HepG2 (cell line): ENCODE results near the gene STYXL1. TPM values are rescaled to one million over a fixed set of nuclear protein-coding genes. Genes with fewer than 3 reads are reported as not detected.

Source experiments
- AGO1 ChIP-seq: fragments of 200-400 bp; formaldehyde crosslinking; IDR thresholded peaks from 2 replicates; pipeline ENCODE4 v1.6.1; 2017; ENCODE audit warnings: mild to moderate bottlenecking, low read depth, low read length, moderate library complexity; ENCODE audit not compliant: poor library complexity, severe bottlenecking
- ATRX ChIP-seq: sonication (generic); formaldehyde crosslinking; IDR thresholded peaks from 2 replicates; pipeline ENCODE4 v1.4.0; 2020; ENCODE audit warnings: missing genetic modification reagents, borderline replicate concordance
- EP300 ChIP-seq, 3 experiments: sonication (generic) in 1 of 3; formaldehyde crosslinking in 1 of 3; IDR thresholded peaks; 2 replicates each; pipeline versions ENCODE4 v1.5.1 to v1.6.1; 2011 to 2020; ENCODE audit warnings: low read depth in 2 of 3, low read length in 2 of 3, borderline replicate concordance in 1 of 3, improper control_type of control experiment in 1 of 3, mild to moderate bottlenecking in 1 of 3, missing genetic modification reagents in 1 of 3, moderate library complexity in 1 of 3
- HOXD1 ChIP-seq: sonication (generic); formaldehyde crosslinking; IDR thresholded peaks from 2 replicates; pipeline ENCODE4 v1.5.0; 2020; ENCODE audit warnings: missing genetic modification reagents
- JARID2 ChIP-seq: sonication (generic); formaldehyde crosslinking; IDR thresholded peaks from 2 replicates; pipeline ENCODE4 v1.8.1; 2023; ENCODE audit warnings: missing genetic modification reagents, inconsistent platforms; ENCODE audit not compliant: insufficient replicate concordance
- KLF13 ChIP-seq: sonication (generic); formaldehyde crosslinking; IDR thresholded peaks from 2 replicates; pipeline ENCODE4 v1.4.0; 2020; ENCODE audit warnings: mild to moderate bottlenecking, missing genetic modification reagents
- PCBP2 ChIP-seq: fragments of 200-400 bp; formaldehyde crosslinking; optimal IDR thresholded peaks from 2 replicates; pipeline ENCODE3; 2018; ENCODE audit warnings: low read length, low read depth; ENCODE audit not compliant: poor library complexity, severe bottlenecking
- RBFOX2 ChIP-seq: fragments of 200-400 bp; formaldehyde crosslinking; IDR thresholded peaks from 2 replicates; pipeline ENCODE4 v1.6.1; 2017; ENCODE audit warnings: low read depth, mild to moderate bottlenecking, low read length
- REL ChIP-seq: sonication (generic); formaldehyde crosslinking; conservative IDR thresholded peaks from 2 replicates; pipeline ENCODE4 v1.8.0; 2022; ENCODE audit warnings: mild to moderate bottlenecking, missing genetic modification reagents, moderate library complexity
- REPIN1 ChIP-seq: sonication (generic); formaldehyde crosslinking; IDR thresholded peaks from 2 replicates; pipeline ENCODE4 v1.8.0; 2022; ENCODE audit warnings: missing genetic modification reagents, low read depth, mild to moderate bottlenecking, borderline replicate concordance
- SPEN ChIP-seq: sonication (generic); formaldehyde crosslinking; IDR thresholded peaks from 2 replicates; pipeline ENCODE4 v1.5.1; 2020; ENCODE audit warnings: low read depth, mild to moderate bottlenecking, missing genetic modification reagents
- SRSF9 ChIP-seq: fragments of 200-400 bp; formaldehyde crosslinking; IDR thresholded peaks from 2 replicates; pipeline ENCODE4 v1.6.1; 2018; ENCODE audit warnings: borderline replicate concordance, mild to moderate bottlenecking, low read depth, low read length; ENCODE audit not compliant: insufficient read depth, poor library complexity, severe bottlenecking
- TEAD3 ChIP-seq: optimal IDR thresholded peaks from 2 replicates; pipeline ENCODE3; 2016; ENCODE audit warnings: borderline replicate concordance
- TOE1 ChIP-seq: sonication (generic); formaldehyde crosslinking; IDR thresholded peaks from 2 replicates; pipeline ENCODE4 v1.4.0; 2020; ENCODE audit warnings: mild to moderate bottlenecking, missing genetic modification reagents
- XRCC5 ChIP-seq: fragments of 200-400 bp; formaldehyde crosslinking; optimal IDR thresholded peaks from 2 replicates; pipeline ENCODE3; 2017; ENCODE audit warnings: mild to moderate bottlenecking, low read length
- ZBTB46 ChIP-seq: sonication (generic); formaldehyde crosslinking; IDR thresholded peaks from 2 replicates; pipeline ENCODE4 v1.4.0; 2020; ENCODE audit warnings: mild to moderate bottlenecking, missing genetic modification reagents, borderline replicate concordance
- ZNF143 ChIP-seq: sonication (generic); formaldehyde crosslinking; IDR thresholded peaks from 2 replicates; pipeline ENCODE4 v1.4.0; 2020; ENCODE audit warnings: missing genetic modification reagents
- ZNF296 ChIP-seq: sonication (generic); formaldehyde crosslinking; conservative IDR thresholded peaks from 2 replicates; pipeline ENCODE4 v1.5.0; 2020; ENCODE audit warnings: mild to moderate bottlenecking, missing genetic modification reagents
- ZNF317 ChIP-seq: sonication (generic); formaldehyde crosslinking; IDR thresholded peaks from 2 replicates; pipeline ENCODE4 v1.5.0; 2020; ENCODE audit warnings: mild to moderate bottlenecking, missing genetic modification reagents
- ZNF589 ChIP-seq: sonication (generic); formaldehyde crosslinking; conservative IDR thresholded peaks from 2 replicates; pipeline ENCODE4 v1.8.0; 2022; ENCODE audit warnings: mild to moderate bottlenecking, moderate library complexity, missing genetic modification reagents
- ZNF670 ChIP-seq: sonication (generic); formaldehyde crosslinking; IDR thresholded peaks from 2 replicates; pipeline ENCODE4 v1.8.0; 2022; ENCODE audit warnings: mild to moderate bottlenecking, missing genetic modification reagents, borderline replicate concordance
- ZNF737 ChIP-seq: sonication (generic); formaldehyde crosslinking; IDR thresholded peaks from 2 replicates; pipeline ENCODE4 v1.5.0; 2020; ENCODE audit warnings: missing genetic modification reagents, mild to moderate bottlenecking, borderline replicate concordance
- ZNF883 ChIP-seq: sonication (generic); formaldehyde crosslinking; IDR thresholded peaks from 2 replicates; pipeline ENCODE4 v1.5.1; 2020; ENCODE audit warnings: mild to moderate bottlenecking, missing genetic modification reagents; ENCODE audit errors: not compliant biosample characterization
- polyA plus RNA-seq, 8 experiments: library from polyadenylated mRNA; depleted of rRNA in 3 of 8; stranded (reverse) in 7 of 8; unstranded in 1 of 8; fragments of >200 nt; fragmentation: Illumina TruSeq in 4 of 8; extraction: Trizol in 4 of 8; gene quantifications; 2 replicates each; pipeline versions ENCODE4 v1.2.1 to v1.2.3, GENCODE V29; 2011 to 2016; ENCODE audit warnings: low read depth in 4 of 8, missing spikeins in 1 of 8, mixed read lengths in 1 of 8; ENCODE audit not compliant: insufficient read depth in 1 of 8
- total RNA-seq, 5 experiments: library from RNA; depleted of rRNA; stranded (reverse); fragments of >200 nt; fragmentation: Illumina TruSeq; extraction: Trizol; gene quantifications; 2 replicates each; pipeline ENCODE4 v1.2.3, GENCODE V29; 2016; ENCODE audit warnings: low read depth in 1 of 5
- TF ChIP-seq, protein P1 (sequence below): sonication (generic); formaldehyde crosslinking; IDR thresholded peaks from 2 replicates; pipeline ENCODE4 v1.5.0; 2020; ENCODE audit warnings: missing genetic modification reagents
- TF ChIP-seq, protein P2 (sequence below): fragments of 450-650 bp; IDR thresholded peaks from 2 replicates; pipeline ENCODE4 v1.6.1; 2017

STYXL1 gene
- total and polyA plus RNA-seq, 2 of the 13 experiments (the other 11 are each of a cell fraction or from before 2014, with no cell fraction given), result 23.9 to 38.3 TPM

GRCh38 chr7:76047811-76048667, at the start of gene STYXL1, which contains the start of gene MDH2 (continued):
- TF ChIP-seq ZBTB46, result no peak
- TF ChIP-seq HOXD1, result peak; percentile 61
- peak; percentile 77; the same call in 1 of the 2 replicates for TF ChIP-seq REPIN1 (CRISPR knock-in tag)
- peak; percentile 49 for TF ChIP-seq XRCC5
- TF ChIP-seq ATRX (CRISPR knock-in tag), result no peak
- TF ChIP-seq AGO1, result peak; percentile 88
- TF ChIP-seq REL (CRISPR knock-in tag), result no peak
- TF ChIP-seq ZNF143 (CRISPR knock-in tag), result peak; percentile 66; the same call in 1 of the 2 replicates
- no peak for TF ChIP-seq TOE1
- TF ChIP-seq RBFOX2, result peak; percentile 99
- peak; percentile 82 for TF ChIP-seq ZNF670
- TF ChIP-seq ZNF317 (CRISPR knock-in tag), result peak; percentile 47; the same call in 1 of the 2 replicates
- TF ChIP-seq ZNF296 (CRISPR knock-in tag), result no peak
- no peak for TF ChIP-seq ZNF737
- TF ChIP-seq TEAD3 (CRISPR knock-in tag), result peak; percentile 71
- TF ChIP-seq JARID2 (CRISPR knock-in tag), result no peak
- peak; percentile 98 for TF ChIP-seq SPEN (CRISPR knock-in tag)
- 0 out of 2 replicates have a peak, but pooled peaks have one; percentile 72 for TF ChIP-seq KLF13 (CRISPR knock-in tag)
- no peak for TF ChIP-seq PCBP2
- 0 out of 4 replicates have a peak, but pooled peaks of 1 of the 2 experiments have one; percentile 16 for TF ChIP-seq EP300 (IDR thresholded peaks at IDR 0.05; ENCODE audit: low read depth in 2 of 2, low read length in 2 of 2)
- peak; percentile 50; the same call in 1 of the 2 replicates for TF ChIP-seq EP300 (CRISPR knock-in tag; IDR thresholded peaks at IDR 0.05; ENCODE audit: borderline replicate concordance)
- TF ChIP-seq, protein P1, sequence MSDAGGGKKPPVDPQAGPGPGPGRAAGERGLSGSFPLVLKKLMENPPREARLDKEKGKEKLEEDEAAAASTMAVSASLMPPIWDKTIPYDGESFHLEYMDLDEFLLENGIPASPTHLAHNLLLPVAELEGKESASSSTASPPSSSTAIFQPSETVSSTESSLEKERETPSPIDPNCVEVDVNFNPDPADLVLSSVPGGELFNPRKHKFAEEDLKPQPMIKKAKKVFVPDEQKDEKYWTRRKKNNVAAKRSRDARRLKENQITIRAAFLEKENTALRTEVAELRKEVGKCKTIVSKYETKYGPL (CRISPR knock-in tag), result no peak
- TF ChIP-seq, protein P2, sequence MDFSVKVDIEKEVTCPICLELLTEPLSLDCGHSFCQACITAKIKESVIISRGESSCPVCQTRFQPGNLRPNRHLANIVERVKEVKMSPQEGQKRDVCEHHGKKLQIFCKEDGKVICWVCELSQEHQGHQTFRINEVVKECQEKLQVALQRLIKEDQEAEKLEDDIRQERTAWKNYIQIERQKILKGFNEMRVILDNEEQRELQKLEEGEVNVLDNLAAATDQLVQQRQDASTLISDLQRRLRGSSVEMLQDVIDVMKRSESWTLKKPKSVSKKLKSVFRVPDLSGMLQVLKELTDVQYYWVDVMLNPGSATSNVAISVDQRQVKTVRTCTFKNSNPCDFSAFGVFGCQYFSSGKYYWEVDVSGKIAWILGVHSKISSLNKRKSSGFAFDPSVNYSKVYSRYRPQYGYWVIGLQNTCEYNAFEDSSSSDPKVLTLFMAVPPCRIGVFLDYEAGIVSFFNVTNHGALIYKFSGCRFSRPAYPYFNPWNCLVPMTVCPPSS, result no peak
- no peak for TF ChIP-seq SRSF9
- TF ChIP-seq ZNF589, result peak; percentile 84; the same call in 1 of the 2 replicates
- peak; percentile 82 for TF ChIP-seq ZNF883 (CRISPR knock-in tag)
